Transverse colon (tissue), 4 donors: ENCODE measurements around the gene ESYT1.
A peak's percentile ranks its signal among the peaks of the same experiment; 100 is the strongest.

Experiments
- POLR2AphosphoS5 ChIP-seq, 3 donors: sonication (generic); formaldehyde crosslinking; IDR thresholded peaks; one replicate each; pipeline ENCODE4 v1.6.1; 2016; ENCODE audit warnings: antibody characterized with exemption in 3 of 3
- TF ChIP-seq, protein P1 (sequence below), 5 experiments: fragments of 200-600 bp in 3 of 5; fragments of 450-650 bp in 2 of 5; sonication (generic) in 3 of 5; IDR thresholded peaks; 1 replicate in 2 of 5; 2 replicates in 3 of 5; pipeline ENCODE4 v1.5.1; 2016 to 2017; ENCODE audit warnings: antibody characterized with exemption in 5 of 5, inconsistent platforms in 3 of 5, mild to moderate bottlenecking in 2 of 5, moderate library complexity in 1 of 5

DNA sequence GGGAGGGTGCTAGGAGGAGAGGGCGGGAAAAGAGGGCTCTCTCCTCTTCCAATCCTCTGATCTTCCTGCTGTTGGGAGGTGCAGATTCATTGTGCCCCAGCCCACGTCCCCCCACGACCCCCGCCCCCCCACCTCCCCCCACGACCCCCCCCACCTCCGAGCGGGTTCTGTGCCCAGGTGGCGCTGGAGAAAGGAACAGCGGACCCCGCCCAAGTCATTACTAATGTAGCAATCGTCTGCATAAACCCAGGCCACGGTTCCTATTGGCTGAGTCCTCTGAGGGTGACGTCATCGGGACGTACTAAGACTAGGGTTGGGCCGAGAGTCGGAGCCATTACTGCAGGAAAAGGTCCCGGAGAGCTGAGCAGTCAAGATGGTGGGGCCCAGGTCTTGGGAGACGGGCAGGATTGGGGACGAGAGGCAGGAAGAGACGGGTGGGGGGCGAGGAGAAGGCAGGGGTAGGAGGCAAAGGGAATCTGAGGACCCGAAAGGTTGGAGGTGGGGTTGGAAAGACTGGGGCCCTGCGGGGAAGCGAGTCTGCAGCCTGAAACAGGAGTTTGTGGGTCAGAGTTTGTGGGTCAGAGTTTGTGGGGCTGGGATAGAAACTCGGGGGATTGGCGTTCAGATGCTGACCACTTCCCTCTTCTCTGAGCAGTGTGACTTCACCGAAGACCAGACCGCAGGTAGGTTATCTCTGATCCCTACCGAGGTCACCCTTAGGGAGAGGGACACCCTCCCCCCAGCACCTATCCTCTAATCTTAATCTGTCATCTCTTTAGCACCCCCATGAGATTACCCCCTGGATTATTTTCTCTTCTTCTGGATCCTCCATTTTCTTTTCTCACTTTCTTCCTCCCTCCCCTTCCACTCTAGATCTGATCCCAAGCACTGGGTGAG, 30.2 kb downstream of the ESYT1 start, which contains the start of gene MYL6:
- TF ChIP-seq, protein P1, sequence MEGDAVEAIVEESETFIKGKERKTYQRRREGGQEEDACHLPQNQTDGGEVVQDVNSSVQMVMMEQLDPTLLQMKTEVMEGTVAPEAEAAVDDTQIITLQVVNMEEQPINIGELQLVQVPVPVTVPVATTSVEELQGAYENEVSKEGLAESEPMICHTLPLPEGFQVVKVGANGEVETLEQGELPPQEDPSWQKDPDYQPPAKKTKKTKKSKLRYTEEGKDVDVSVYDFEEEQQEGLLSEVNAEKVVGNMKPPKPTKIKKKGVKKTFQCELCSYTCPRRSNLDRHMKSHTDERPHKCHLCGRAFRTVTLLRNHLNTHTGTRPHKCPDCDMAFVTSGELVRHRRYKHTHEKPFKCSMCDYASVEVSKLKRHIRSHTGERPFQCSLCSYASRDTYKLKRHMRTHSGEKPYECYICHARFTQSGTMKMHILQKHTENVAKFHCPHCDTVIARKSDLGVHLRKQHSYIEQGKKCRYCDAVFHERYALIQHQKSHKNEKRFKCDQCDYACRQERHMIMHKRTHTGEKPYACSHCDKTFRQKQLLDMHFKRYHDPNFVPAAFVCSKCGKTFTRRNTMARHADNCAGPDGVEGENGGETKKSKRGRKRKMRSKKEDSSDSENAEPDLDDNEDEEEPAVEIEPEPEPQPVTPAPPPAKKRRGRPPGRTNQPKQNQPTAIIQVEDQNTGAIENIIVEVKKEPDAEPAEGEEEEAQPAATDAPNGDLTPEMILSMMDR (IDR thresholded peaks at IDR 0.05): no peak
- peak; percentile 100 for TF ChIP-seq POLR2AphosphoS5 (IDR thresholded peaks at IDR 0.05)
